ENCODE measurements around the gene RGS7BP.

The RGS7BP gene

DNA sequence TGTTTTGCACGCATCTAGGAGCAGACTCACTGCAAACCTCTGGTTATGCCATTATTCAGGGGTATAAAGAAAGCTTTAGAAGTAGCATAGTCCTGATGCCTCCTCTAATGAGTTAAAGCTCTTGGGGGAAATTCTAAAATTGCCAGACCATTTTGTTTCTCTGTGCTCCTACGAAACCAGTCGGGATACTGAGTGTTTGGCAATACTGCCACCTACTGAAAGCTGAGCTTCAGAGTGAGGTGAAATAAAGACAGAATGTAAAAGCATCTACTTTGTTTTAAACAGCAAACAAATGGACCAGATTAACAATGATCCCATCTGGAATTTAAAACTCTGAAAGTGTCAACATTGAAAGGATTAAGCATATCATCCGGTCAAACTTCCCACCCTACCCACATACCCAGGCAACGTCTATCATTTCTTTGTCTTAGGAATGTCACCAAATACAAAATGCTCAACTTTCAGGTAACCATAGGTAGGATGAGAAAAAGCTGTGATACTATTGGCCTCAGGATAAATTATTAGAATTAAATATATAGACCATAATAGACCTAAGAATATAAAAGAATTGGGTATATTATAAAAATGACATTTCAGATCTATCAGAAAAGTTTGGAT is 106.6 kb downstream of the RGS7BP start:
- no peaks in the 10 kb centered on the region for H3K4me1 ChIP-seq (ENCODE audit: control insufficient read depth, insufficient read depth, low read length)
- no peak overlapping the region for H3K9ac ChIP-seq (ENCODE audit: low read length)
- no peak overlapping the region for H3K27ac ChIP-seq (ENCODE audit: low read depth, low read length)
- H3K27me3 ChIP-seq (ENCODE audit: control insufficient read depth, insufficient read depth, low read length) = no peaks in the 10 kb centered on the region
- H3K4me3 ChIP-seq (ENCODE audit: low read length) = no peak overlapping the region
- H3K36me3 ChIP-seq (ENCODE audit: control insufficient read depth, insufficient read depth, low read length) = no peaks in the 10 kb centered on the region

DNA sequence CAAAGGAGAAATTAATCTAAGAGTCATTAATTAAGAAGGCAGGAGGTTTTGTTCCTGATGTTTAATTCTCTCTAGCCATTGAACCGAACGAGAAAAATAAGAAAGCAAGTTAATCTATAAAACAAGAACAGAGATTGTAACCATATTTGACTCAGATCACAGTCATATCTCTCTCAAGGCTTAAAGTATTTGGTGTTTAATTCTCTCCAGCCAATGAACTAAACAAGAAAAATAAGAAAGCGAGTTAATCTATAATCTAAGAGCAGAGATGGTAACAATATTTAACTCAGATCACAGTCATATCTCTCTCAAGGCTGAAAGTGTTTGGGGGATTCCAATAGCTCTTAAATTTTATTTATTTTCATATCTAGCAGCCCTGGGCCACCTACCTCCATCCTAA is 110.1 kb downstream of the RGS7BP start:
- H3K9ac ChIP-seq (ENCODE audit: low read length) = no peak overlapping the region
- no peaks in the 10 kb centered on the region for H3K4me1 ChIP-seq (ENCODE audit: control insufficient read depth, insufficient read depth, low read length)
- no peak overlapping the region for H3K27ac ChIP-seq (ENCODE audit: low read depth, low read length)
- no peak overlapping the region for H3K4me3 ChIP-seq (ENCODE audit: low read length)
- H3K27me3 ChIP-seq (ENCODE audit: control insufficient read depth, insufficient read depth, low read length) = no peaks in the 10 kb centered on the region
- no peaks in the 10 kb centered on the region for H3K36me3 ChIP-seq (ENCODE audit: control insufficient read depth, insufficient read depth, low read length)

DNA sequence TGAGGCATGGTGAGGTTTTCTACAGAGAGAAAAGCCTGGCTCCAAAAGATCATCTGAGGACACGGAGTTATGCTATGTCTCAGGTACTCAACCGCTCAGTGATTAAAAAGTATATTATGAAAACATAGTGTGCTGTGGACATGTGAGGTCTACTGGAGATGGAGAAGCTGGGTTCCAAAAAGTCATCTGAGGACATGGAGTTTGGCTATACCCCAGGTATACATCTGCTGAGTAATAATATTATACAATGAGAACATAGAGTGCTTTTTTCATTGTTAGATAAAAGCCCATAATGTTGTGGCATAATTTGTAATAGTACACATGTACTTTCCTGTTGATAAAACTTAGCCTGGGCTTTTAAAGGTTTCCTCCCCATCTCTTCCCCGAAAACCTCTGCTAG is 113.8 kb downstream of the RGS7BP start:
- Histone ChIP-seq H3K36me3 (ENCODE audit: control insufficient read depth, insufficient read depth, low read length) (no peaks in the 10 kb centered on the region), H3K27ac (ENCODE audit: low read depth, low read length) (no peak overlapping the region), H3K4me3 (ENCODE audit: low read length) (no peak overlapping the region), H3K4me1 (ENCODE audit: control insufficient read depth, insufficient read depth, low read length) (no peaks in the 10 kb centered on the region), H3K27me3 (ENCODE audit: control insufficient read depth, insufficient read depth, low read length) (no peaks in the 10 kb centered on the region), H3K9ac (ENCODE audit: low read length) (no peak overlapping the region)

DNA sequence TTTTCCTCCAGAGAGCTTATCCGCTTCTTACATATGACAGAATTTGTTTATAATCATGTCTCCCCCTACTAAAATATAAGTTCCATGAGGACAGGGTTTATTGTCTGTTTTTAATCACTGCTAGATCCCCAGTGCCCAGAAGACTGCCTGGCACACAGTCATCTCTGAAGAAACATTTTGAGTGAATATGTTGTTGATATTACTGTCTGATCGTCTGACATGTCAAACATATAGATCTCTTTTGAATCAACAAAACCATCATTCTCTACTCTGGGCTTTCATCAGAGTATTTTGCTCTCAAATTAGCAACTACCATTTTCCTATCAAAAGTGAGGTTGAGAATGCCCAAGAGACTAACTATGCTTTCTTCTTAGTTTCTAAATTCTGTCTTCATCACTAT is 117.2 kb downstream of the RGS7BP start:
- Histone ChIP-seq H3K36me3 (ENCODE audit: control insufficient read depth, insufficient read depth, low read length) (no peaks in the 10 kb centered on the region), H3K9ac (ENCODE audit: low read length) (no peak overlapping the region), H3K27me3 (ENCODE audit: control insufficient read depth, insufficient read depth, low read length) (no peaks in the 10 kb centered on the region), H3K4me1 (ENCODE audit: control insufficient read depth, insufficient read depth, low read length) (no peaks in the 10 kb centered on the region), H3K4me3 (ENCODE audit: low read length) (no peak overlapping the region), H3K27ac (ENCODE audit: low read depth, low read length) (no peak overlapping the region)

DNA sequence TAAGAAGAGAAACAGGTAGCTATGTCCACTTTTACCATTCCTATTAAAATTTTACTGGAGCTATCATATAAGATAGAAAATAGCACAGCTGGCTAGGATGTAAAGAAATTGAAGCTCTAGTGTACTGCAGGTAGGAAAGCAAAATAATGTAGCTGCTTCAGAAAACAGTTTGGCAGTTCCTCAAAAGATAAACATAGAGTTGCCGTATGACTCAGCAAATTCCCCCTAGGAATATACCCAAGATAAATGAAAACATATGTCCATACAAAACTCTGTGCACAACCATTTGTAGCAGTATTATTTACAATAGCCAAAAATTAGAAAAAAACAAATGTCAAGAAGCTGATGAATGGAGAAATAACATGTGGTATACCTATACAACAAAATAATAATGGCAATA is 119.9 kb downstream of the RGS7BP start:
- Histone ChIP-seq H3K4me1 (ENCODE audit: control insufficient read depth, insufficient read depth, low read length) (no peaks in the 10 kb centered on the region), H3K27ac (ENCODE audit: low read depth, low read length) (no peak overlapping the region), H3K4me3 (ENCODE audit: low read length) (no peak overlapping the region), H3K27me3 (ENCODE audit: control insufficient read depth, insufficient read depth, low read length) (no peaks in the 10 kb centered on the region), H3K9ac (ENCODE audit: low read length) (no peak overlapping the region), H3K36me3 (ENCODE audit: control insufficient read depth, insufficient read depth, low read length) (no peaks in the 10 kb centered on the region)

DNA sequence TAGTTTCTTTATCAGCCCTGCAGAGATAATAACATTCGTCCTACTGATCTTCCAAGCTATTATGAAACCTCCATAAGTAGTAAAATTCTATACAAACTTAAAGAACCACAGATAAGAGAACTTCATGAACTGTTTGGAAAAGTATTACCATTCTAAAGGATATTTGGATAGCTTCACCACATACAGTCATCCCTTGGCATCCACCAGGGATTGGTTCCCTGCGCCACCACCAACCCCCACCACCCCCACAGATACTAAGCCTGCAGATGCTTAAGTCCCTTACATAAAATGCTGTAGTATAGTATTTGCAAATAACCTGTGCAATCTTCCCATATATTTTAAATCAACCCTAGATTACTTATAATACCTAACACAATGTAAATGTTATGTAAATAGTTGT is 123.1 kb downstream of the RGS7BP start:
- Histone ChIP-seq H3K4me3 (ENCODE audit: low read length) (no peak overlapping the region), H3K36me3 (ENCODE audit: control insufficient read depth, insufficient read depth, low read length) (no peaks in the 10 kb centered on the region), H3K27me3 (ENCODE audit: control insufficient read depth, insufficient read depth, low read length) (no peaks in the 10 kb centered on the region), H3K9ac (ENCODE audit: low read length) (no peak overlapping the region), H3K27ac (ENCODE audit: low read depth, low read length) (no peak overlapping the region), H3K4me1 (ENCODE audit: control insufficient read depth, insufficient read depth, low read length) (no peaks in the 10 kb centered on the region)

DNA sequence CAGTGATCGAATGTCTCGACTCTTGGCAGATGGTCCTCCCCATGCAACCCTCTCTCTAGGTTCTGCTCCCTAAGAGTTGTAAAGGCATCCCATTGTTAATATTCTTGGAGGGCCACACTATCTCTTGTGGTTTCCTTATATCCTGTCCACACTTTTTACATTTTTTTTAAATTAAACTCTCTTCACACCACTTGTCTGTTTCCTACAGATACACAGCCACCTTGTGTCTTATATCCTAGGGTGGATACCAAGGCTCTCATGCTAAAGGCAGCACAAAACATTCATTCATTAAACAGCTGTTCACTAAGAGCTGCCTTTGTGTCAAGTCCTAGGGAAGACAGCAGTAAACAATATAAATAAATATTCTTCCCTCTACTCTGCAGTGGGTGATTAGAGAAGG is 124.0 kb downstream of the RGS7BP start:
- H3K27me3 ChIP-seq (ENCODE audit: control insufficient read depth, insufficient read depth, low read length) = no peaks in the 10 kb centered on the region
- no peak overlapping the region for H3K27ac ChIP-seq (ENCODE audit: low read depth, low read length)
- no peak overlapping the region for H3K4me3 ChIP-seq (ENCODE audit: low read length)

DNA sequence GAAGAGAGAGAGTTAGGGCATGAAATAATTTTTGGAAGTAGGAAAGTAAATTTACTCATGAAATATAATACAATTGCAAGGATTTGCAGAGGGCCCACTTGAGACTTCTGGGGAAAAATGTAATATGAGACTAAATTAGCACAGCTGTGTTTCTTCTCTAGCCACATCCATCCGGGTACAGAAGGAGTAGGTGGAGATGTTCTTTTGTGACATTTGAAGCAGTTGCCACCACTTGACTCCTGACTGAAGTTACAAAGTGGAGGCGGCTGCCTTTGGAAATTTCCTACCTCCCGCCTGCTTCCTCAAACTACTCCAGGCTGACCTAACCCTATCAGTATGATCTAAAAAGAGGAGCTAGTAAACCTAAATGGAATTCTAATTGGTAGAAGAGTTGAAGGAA is 126.4 kb downstream of the RGS7BP start:
- H3K4me3 ChIP-seq (ENCODE audit: low read length) = no peak overlapping the region
- H3K9ac ChIP-seq (ENCODE audit: low read length) = no peak overlapping the region
- H3K27me3 ChIP-seq (ENCODE audit: control insufficient read depth, insufficient read depth, low read length) = no peaks in the 10 kb centered on the region
- no peak overlapping the region for H3K27ac ChIP-seq (ENCODE audit: low read depth, low read length)
- H3K36me3 ChIP-seq (ENCODE audit: control insufficient read depth, insufficient read depth, low read length) = no peaks in the 10 kb centered on the region
- H3K4me1 ChIP-seq (ENCODE audit: control insufficient read depth, insufficient read depth, low read length) = no peaks in the 10 kb centered on the region

More for the DNA sequence above, 124.0 kb downstream of the RGS7BP start:
- Histone ChIP-seq H3K9ac (ENCODE audit: low read length) (no peak overlapping the region), H3K4me1 (ENCODE audit: control insufficient read depth, insufficient read depth, low read length) (no peaks in the 10 kb centered on the region), H3K36me3 (ENCODE audit: control insufficient read depth, insufficient read depth, low read length) (no peaks in the 10 kb centered on the region)

DNA sequence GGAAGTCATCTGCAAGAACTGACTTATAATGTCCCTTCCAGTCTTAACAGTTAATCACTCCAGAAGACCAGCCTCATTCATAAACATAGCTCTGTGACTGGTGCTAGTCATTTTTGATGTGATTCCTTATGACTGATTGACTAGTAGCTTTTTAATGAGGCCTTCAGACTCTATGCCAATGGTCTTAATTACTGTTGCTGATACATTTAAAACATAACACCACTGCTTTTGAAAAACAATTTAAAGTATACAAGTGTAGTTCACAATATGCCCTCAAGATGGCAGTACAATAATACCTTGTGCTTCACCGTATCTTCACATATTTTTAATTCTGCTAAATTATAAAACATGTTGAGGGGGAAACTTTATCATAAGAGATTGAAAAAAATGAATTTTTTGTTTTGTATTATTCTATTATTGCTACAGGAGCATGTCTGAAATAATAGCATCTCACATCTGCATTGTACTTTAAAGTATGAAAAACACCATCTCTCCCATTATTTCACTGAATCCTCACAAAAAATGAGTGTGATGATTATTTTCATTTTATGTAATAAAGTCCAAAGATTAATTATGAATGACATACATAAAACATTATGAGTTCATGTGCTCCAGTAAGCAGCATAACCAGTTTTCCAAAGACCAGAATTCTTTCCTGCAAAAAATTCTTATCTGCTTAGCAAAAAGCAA is 129.3 kb downstream of the RGS7BP start:
- H3K36me3 ChIP-seq (ENCODE audit: control insufficient read depth, insufficient read depth, low read length) = no peaks in the 10 kb centered on the region

DNA sequence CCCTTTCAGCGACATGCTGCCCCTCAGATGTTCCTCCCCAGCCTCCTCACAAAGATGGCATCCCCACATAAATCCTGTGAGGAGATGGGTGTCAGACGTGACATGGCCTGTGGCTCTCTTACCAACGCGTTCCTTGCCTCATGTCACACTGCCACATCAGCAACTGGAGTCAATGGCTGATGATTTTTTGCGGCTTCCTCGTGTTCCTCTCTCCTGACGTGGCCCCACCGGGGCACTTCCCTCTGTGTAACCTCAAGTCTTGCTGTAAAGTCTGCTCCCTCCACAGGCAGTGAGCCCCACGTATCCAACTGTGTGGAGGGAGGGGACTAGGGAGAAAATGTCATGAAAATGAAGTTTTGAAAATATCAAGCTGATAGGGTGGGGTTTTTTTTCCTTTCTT is 131.3 kb downstream of the RGS7BP start:
- H3K9ac ChIP-seq (ENCODE audit: low read length) = no peak overlapping the region
- no peaks in the 10 kb centered on the region for H3K4me1 ChIP-seq (ENCODE audit: control insufficient read depth, insufficient read depth, low read length)
- no peak overlapping the region for H3K4me3 ChIP-seq (ENCODE audit: low read length)
- H3K27ac ChIP-seq (ENCODE audit: low read depth, low read length) = no peak overlapping the region
- H3K36me3 ChIP-seq (ENCODE audit: control insufficient read depth, insufficient read depth, low read length) = no peaks in the 10 kb centered on the region
- H3K27me3 ChIP-seq (ENCODE audit: control insufficient read depth, insufficient read depth, low read length) = no peaks in the 10 kb centered on the region

More for the DNA sequence above, 129.3 kb downstream of the RGS7BP start:
- Histone ChIP-seq H3K27me3 (ENCODE audit: control insufficient read depth, insufficient read depth, low read length) (no peaks in the 10 kb centered on the region), H3K9ac (ENCODE audit: low read length) (no peak overlapping the region), H3K4me1 (ENCODE audit: control insufficient read depth, insufficient read depth, low read length) (no peaks in the 10 kb centered on the region), H3K27ac (ENCODE audit: low read depth, low read length) (no peak overlapping the region), H3K4me3 (ENCODE audit: low read length) (no peak overlapping the region)

DNA sequence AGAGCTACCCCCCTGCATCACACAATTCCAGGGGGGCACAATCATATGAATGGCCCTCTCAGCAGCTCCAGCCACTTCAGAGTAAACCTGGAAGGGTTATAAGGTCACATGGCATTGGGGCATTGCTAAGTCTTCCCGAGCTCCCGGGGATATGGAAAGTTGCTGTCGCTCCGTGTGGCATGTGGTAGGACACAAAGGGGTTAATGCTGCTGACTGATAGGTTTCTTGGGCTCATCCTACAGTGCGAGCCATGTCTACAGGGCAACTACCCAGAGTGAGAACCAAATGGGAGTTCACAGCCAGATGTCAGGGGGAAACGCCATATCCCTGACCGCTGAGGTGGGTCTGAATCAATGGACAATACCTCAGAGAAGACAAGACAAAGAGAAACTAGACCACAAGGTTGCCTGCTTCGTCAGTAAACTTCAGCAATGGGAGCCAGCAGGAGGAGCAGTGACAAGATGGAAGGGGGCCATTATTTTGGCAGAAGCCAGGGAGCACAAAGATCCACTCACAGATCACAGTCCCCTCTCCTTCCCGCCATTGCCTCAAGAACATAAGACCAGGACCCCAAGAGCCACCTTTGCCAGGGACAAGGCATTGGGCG is 132.1 kb downstream of the RGS7BP start:
- Histone ChIP-seq H3K36me3 (ENCODE audit: control insufficient read depth, insufficient read depth, low read length) (no peaks in the 10 kb centered on the region), H3K9ac (ENCODE audit: low read length) (no peak overlapping the region), H3K4me3 (ENCODE audit: low read length) (no peak overlapping the region), H3K27ac (ENCODE audit: low read depth, low read length) (no peak overlapping the region), H3K4me1 (ENCODE audit: control insufficient read depth, insufficient read depth, low read length) (no peaks in the 10 kb centered on the region), H3K27me3 (ENCODE audit: control insufficient read depth, insufficient read depth, low read length) (no peaks in the 10 kb centered on the region)

DNA sequence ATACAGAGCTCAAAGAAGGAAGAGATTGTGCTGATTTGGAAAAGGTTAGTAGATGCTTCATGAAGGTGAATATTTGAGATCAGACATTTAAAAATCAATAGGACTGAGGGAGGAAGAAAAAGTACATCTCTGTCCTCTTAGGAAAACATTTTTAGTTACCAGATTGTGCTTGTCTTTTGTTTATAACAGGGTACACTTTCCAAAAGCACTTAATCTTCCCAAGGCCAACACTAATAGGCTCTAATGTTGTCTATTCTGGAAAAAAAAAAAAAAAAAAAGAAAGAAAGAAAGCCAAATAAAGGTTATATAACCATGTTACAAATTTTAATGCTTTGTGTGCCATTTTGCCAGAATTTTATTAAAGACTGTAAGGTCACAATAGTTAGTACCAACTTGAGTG is 139.0 kb downstream of the RGS7BP start:
- Histone ChIP-seq H3K36me3 (ENCODE audit: control insufficient read depth, insufficient read depth, low read length) (no peaks in the 10 kb centered on the region), H3K9ac (ENCODE audit: low read length) (no peak overlapping the region), H3K4me1 (ENCODE audit: control insufficient read depth, insufficient read depth, low read length) (no peaks in the 10 kb centered on the region), H3K27ac (ENCODE audit: low read depth, low read length) (no peak overlapping the region), H3K27me3 (ENCODE audit: control insufficient read depth, insufficient read depth, low read length) (no peaks in the 10 kb centered on the region), H3K4me3 (ENCODE audit: low read length) (no peak overlapping the region)

DNA sequence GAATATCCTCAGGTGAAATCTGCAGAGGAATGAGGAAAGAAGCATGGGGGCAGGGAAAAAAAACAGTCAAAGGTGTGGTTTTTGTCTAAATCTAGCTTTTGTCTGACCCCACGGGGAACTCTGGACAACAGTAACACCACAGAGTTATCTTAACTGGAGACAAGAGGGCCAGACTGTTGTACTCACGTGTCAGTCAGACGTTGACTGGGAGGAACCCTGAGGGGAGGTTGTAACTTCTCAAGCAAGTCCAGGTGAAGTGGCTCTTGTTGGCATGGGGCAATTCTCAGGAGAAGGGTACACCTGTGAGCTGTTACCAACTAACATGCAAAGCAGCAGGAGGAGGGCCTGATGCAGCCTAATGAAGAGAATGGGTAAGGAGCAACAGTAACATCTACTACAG is 140.4 kb downstream of the RGS7BP start:
- Histone ChIP-seq H3K9ac (ENCODE audit: low read length) (no peak overlapping the region), H3K27me3 (ENCODE audit: control insufficient read depth, insufficient read depth, low read length) (no peaks in the 10 kb centered on the region), H3K36me3 (ENCODE audit: control insufficient read depth, insufficient read depth, low read length) (no peaks in the 10 kb centered on the region), H3K4me3 (ENCODE audit: low read length) (no peak overlapping the region), H3K4me1 (ENCODE audit: control insufficient read depth, insufficient read depth, low read length) (no peaks in the 10 kb centered on the region), H3K27ac (ENCODE audit: low read depth, low read length) (no peak overlapping the region)
